Gastroesophageal sphincter (tissue), 4 donors: ENCODE results near the gene MEGF6. TPM values are rescaled to one million over a fixed set of nuclear protein-coding genes. Genes with fewer than 3 reads are reported as not detected.

Experiments
- ATAC-seq: fragments of 150-250 bp; one replicate; pipeline ENCODE4 v1.9.1; 2016; ENCODE audit warnings: mild to moderate bottlenecking, moderate library complexity
- H3K27ac ChIP-seq, 4 donors: fragments of 200-600 bp; sonication (generic) in 3 of 4; 1 replicate in 3 of 4; 2 replicates in 1 of 4; pipeline ENCODE4 v1.5.1; 2016 to 2019
- H3K27me3 ChIP-seq: fragments of 200-600 bp; sonication (generic); one replicate; pipeline ENCODE4 v1.5.1; 2019
- H3K36me3 ChIP-seq, 2 donors: fragments of 200-600 bp; sonication (generic); one replicate each; pipeline ENCODE4 v1.5.1; 2019; ENCODE audit warnings: control low read depth in 1 of 2
- H3K4me1 ChIP-seq, 3 donors: fragments of 200-600 bp; sonication (generic); 1 replicate in 2 of 3; 2 replicates in 1 of 3; pipeline ENCODE4 v1.5.1; 2016 to 2019; ENCODE audit warnings: control low read depth in 2 of 3
- H3K4me3 ChIP-seq, 2 donors: fragments of 200-600 bp; sonication (generic); one replicate each; pipeline ENCODE4 v1.5.1; 2019; ENCODE audit warnings: mild to moderate bottlenecking in 1 of 2, moderate library complexity in 1 of 2
- H3K9me3 ChIP-seq, 3 donors: fragments of 200-600 bp; sonication (generic); one replicate each; pipeline ENCODE4 v1.5.1; 2017 to 2019; ENCODE audit warnings: control low read depth in 2 of 3
- CTCF ChIP-seq, 4 experiments: fragments of 200-600 bp in 2 of 4; fragments of 450-650 bp in 2 of 4; sonication (generic) in 1 of 4; IDR thresholded peaks; one replicate each; pipeline ENCODE4 v1.5.1; 2017 to 2019; ENCODE audit warnings: antibody characterized with exemption in 4 of 4, mild to moderate bottlenecking in 2 of 4, moderate library complexity in 2 of 4
- EP300 ChIP-seq: sonication (generic); formaldehyde crosslinking; IDR thresholded peaks from one replicate; pipeline ENCODE4 v1.6.1; 2017; ENCODE audit warnings: antibody characterized with exemption, mild to moderate bottlenecking
- POLR2A ChIP-seq, 2 donors: fragments of 450-650 bp; IDR thresholded peaks; one replicate each; pipeline ENCODE4 v1.6.1; 2017; ENCODE audit warnings: antibody characterized with exemption in 2 of 2, mild to moderate bottlenecking in 2 of 2, moderate library complexity in 1 of 2
- POLR2AphosphoS5 ChIP-seq: sonication (generic); formaldehyde crosslinking; IDR thresholded peaks from one replicate; pipeline ENCODE4 v1.6.1; 2017; ENCODE audit warnings: antibody characterized with exemption
- WGBS, 2 donors: methylation state at CpG; one replicate each; pipeline ENCODE4 v1.1.5; 2018; ENCODE audit warnings: low coverage in 1 of 2; 5-methylcytosine and 5-hydroxymethylcytosine counted together
- total RNA-seq, 4 donors: library from RNA; depleted of rRNA; stranded (reverse); fragments of >200 nt; gene quantifications; one replicate each; pipeline ENCODE4 v1.1.0, GENCODE V29; 2016

Gene MEGF6
- total RNA-seq, 4 donors from 2014 or later: 4.7 to 15.5 (median 10.8) TPM

GRCh38 chr1:3544040-3544977 lies 67.0 kb downstream of the MEGF6 start:
- no peak for ATAC-seq
- Histone ChIP-seq H3K36me3 (no peaks in the 10 kb centered on the region), H3K4me1 (peaks cover 0 to 57% (median 5%) of the 10 kb centered on the region in 3 donors), H3K4me3 (no peak overlapping the region), H3K27ac (peak overlapping the region in 2 of 4 donors; percentile 62 to 72), H3K27me3 (peaks cover 40% of the 10 kb centered on the region), H3K9me3 (no peaks in the 10 kb centered on the region)
- TF ChIP-seq CTCF (IDR thresholded peaks at IDR 0.05) (no peak), POLR2AphosphoS5 (no peak), EP300 (no peak), POLR2A (IDR thresholded peaks at IDR 0.05) (no peak)
- 95% methylated on average over 4 of the region's 33 CpGs; no CpG with 5 or more reads in 1 of the 2 donors for WGBS, 2 donors

- Histone ChIP-seq H3K27ac (peak overlapping the region in 3 of 4 donors; percentile 48 to 72 (median 62)), H3K4me3 (no peak overlapping the region), H3K9me3 (no peaks in the 10 kb centered on the region), H3K36me3 (no peaks in the 10 kb centered on the region), H3K4me1 (peaks cover 0 to 55% (median 5%) of the 10 kb centered on the region in 3 donors), H3K27me3 (peaks cover 31% of the 10 kb centered on the region)
- peak; percentile 58 for ATAC-seq
- 60% methylated on average over 3 of the region's 49 CpGs; no CpG with 5 or more reads in 1 of the 2 donors for WGBS, 2 donors
- TF ChIP-seq CTCF (IDR thresholded peaks at IDR 0.05) (no peak), POLR2AphosphoS5 (peak; percentile 40)
These were observed 68.0 kb downstream of the MEGF6 start for GRCh38 chr1:3543076-3544039.

GRCh38 chr1:3542676-3543075 lies 68.6 kb downstream of the MEGF6 start:
- ATAC-seq: no peak
- H3K9me3 ChIP-seq: no peaks in the 10 kb centered on the region
- H3K27ac ChIP-seq: peak overlapping the region in 3 of 4 donors; percentile 48 to 72 (median 62)
- H3K4me1 ChIP-seq: peaks cover 0 to 48% (median 5%) of the 10 kb centered on the region in 3 donors
- no peak overlapping the region for H3K4me3 ChIP-seq
- TF ChIP-seq EP300: no peak
- TF ChIP-seq CTCF (IDR thresholded peaks at IDR 0.05): no peak
- no peak for TF ChIP-seq POLR2AphosphoS5
- no CpG with 5 or more reads among the region's 9 CpGs for WGBS, 2 donors
- H3K27me3 ChIP-seq: peaks cover 26% of the 10 kb centered on the region
- no peaks in the 10 kb centered on the region for H3K36me3 ChIP-seq

- ATAC-seq: no peak
- 40% methylated on average over 1 of the region's 18 CpGs; no CpG with 5 or more reads in 1 of the 2 donors for WGBS, 2 donors
- TF ChIP-seq POLR2A (IDR thresholded peaks at IDR 0.05) (no peak), CTCF (IDR thresholded peaks at IDR 0.05) (no peak), POLR2AphosphoS5 (no peak)
- peaks cover 0 to 40% (median 5%) of the 10 kb centered on the region in 3 donors for H3K4me1 ChIP-seq
- H3K4me3 ChIP-seq: no peak overlapping the region
- peaks cover 24% of the 10 kb centered on the region for H3K27me3 ChIP-seq
- no peaks in the 10 kb centered on the region for H3K36me3 ChIP-seq
- H3K9me3 ChIP-seq: no peaks in the 10 kb centered on the region
- H3K27ac ChIP-seq: peak overlapping the region in 3 of 4 donors; percentile 11 to 72 (median 46)
These were observed 69.4 kb downstream of the MEGF6 start for GRCh38 chr1:3541936-3542335.
